HepG2 (cell line): Measurements from ENCODE around the gene GRB2. TPM values are rescaled to one million over a fixed set of nuclear protein-coding genes. Genes with fewer than 3 reads are reported as not detected.
A peak's percentile ranks its signal among the peaks of the same experiment; 100 is the strongest.

Source experiments
- FOSL2 ChIP-seq: sonication (generic); formaldehyde crosslinking; IDR thresholded peaks from 2 replicates; pipeline ENCODE4 v1.4.0; 2020; ENCODE audit warnings: missing genetic modification reagents
- HNF4A ChIP-seq: sonication (generic); formaldehyde crosslinking; IDR thresholded peaks from 2 replicates; pipeline ENCODE4 v1.4.0; 2020; ENCODE audit warnings: missing genetic modification reagents
- IRF2 ChIP-seq: IDR thresholded peaks from 2 replicates; pipeline ENCODE4 v1.6.1; 2018; ENCODE audit warnings: missing genetic modification reagents, missing compliant biosample characterization
- MEF2D ChIP-seq: sonication (generic); formaldehyde crosslinking; IDR thresholded peaks from 2 replicates; pipeline ENCODE4 v1.5.1; 2020; ENCODE audit warnings: mild to moderate bottlenecking, missing genetic modification reagents
- PAF1 ChIP-seq: IDR thresholded peaks from 2 replicates; pipeline ENCODE4 v1.6.1; 2016; ENCODE audit warnings: missing genetic modification reagents, missing compliant biosample characterization
- PATZ1 ChIP-seq: sonication (generic); formaldehyde crosslinking; IDR thresholded peaks from 2 replicates; pipeline ENCODE4 v1.4.0; 2020; ENCODE audit warnings: missing genetic modification reagents
- SIX4 ChIP-seq: sonication (generic); formaldehyde crosslinking; IDR thresholded peaks from 2 replicates; pipeline ENCODE4 v1.4.0; 2020; ENCODE audit warnings: missing genetic modification reagents
- SKI ChIP-seq: fragments of 450-650 bp; IDR thresholded peaks from one replicate; pipeline ENCODE4 v1.6.1; 2018; ENCODE audit warnings: mild to moderate bottlenecking; ENCODE audit not compliant: partially characterized antibody
- SOX6 ChIP-seq, 2 experiments: fragments of 450-650 bp in 1 of 2; sonication (generic) in 1 of 2; formaldehyde crosslinking in 1 of 2; IDR thresholded peaks; 2 replicates each; pipeline versions ENCODE4 v1.4.0 to v1.6.1; 2017 to 2020; ENCODE audit warnings: antibody characterized with exemption in 1 of 2, mild to moderate bottlenecking in 1 of 2, missing genetic modification reagents in 1 of 2
- SSRP1 ChIP-seq: IDR thresholded peaks from 2 replicates; pipeline ENCODE4 v1.6.1; 2016; ENCODE audit warnings: control low read depth
- STAG1 ChIP-seq: sonication (generic); formaldehyde crosslinking; IDR thresholded peaks from 2 replicates; pipeline ENCODE4 v1.4.0; 2020; ENCODE audit warnings: missing genetic modification reagents
- TBL1XR1 ChIP-seq: fragments of 150-350 bp; IDR thresholded peaks from 2 replicates; pipeline ENCODE4 v1.6.1; 2014; ENCODE audit warnings: borderline replicate concordance, low read length; ENCODE audit not compliant: partially characterized antibody
- THAP11 ChIP-seq: IDR thresholded peaks from 2 replicates; pipeline ENCODE4 v1.6.1; 2016; ENCODE audit warnings: missing biosample characterization, missing genetic modification reagents
- ZFP91 ChIP-seq: sonication (generic); formaldehyde crosslinking; IDR thresholded peaks from 2 replicates; pipeline ENCODE4 v1.9.0; 2022; ENCODE audit warnings: missing genetic modification reagents, mild to moderate bottlenecking, borderline replicate concordance
- ZFX ChIP-seq: sonication (generic); formaldehyde crosslinking; IDR thresholded peaks from 2 replicates; pipeline ENCODE4 v1.4.0; 2020; ENCODE audit warnings: mild to moderate bottlenecking, low read depth, missing genetic modification reagents, moderate library complexity
- ZKSCAN5 ChIP-seq: sonication (generic); formaldehyde crosslinking; IDR thresholded peaks from 2 replicates; pipeline ENCODE4 v1.5.1; 2020; ENCODE audit warnings: mild to moderate bottlenecking, missing genetic modification reagents
- ZMYM4 ChIP-seq: sonication (generic); formaldehyde crosslinking; IDR thresholded peaks from 2 replicates; pipeline ENCODE4 v1.8.1; 2023; ENCODE audit warnings: mild to moderate bottlenecking, missing genetic modification reagents
- ZNF350 ChIP-seq: sonication (generic); formaldehyde crosslinking; IDR thresholded peaks from 2 replicates; pipeline ENCODE4 v1.4.0; 2020; ENCODE audit warnings: mild to moderate bottlenecking, low read depth, missing genetic modification reagents, borderline replicate concordance
- ZNF703 ChIP-seq: sonication (generic); formaldehyde crosslinking; IDR thresholded peaks from 2 replicates; pipeline ENCODE4 v1.5.1; 2020; ENCODE audit warnings: missing genetic modification reagents, mild to moderate bottlenecking, moderate library complexity, borderline replicate concordance
- ZSCAN21 ChIP-seq: sonication (generic); formaldehyde crosslinking; IDR thresholded peaks from 2 replicates; pipeline ENCODE4 v1.8.0; 2022; ENCODE audit warnings: mild to moderate bottlenecking, missing genetic modification reagents, moderate library complexity, borderline replicate concordance
- ZSCAN31 ChIP-seq: sonication (generic); formaldehyde crosslinking; IDR thresholded peaks from 2 replicates; pipeline ENCODE4 v1.5.0; 2020; ENCODE audit warnings: low read depth, mild to moderate bottlenecking, missing genetic modification reagents
- polyA plus RNA-seq, 8 experiments: library from polyadenylated mRNA; depleted of rRNA in 3 of 8; stranded (reverse) in 7 of 8; unstranded in 1 of 8; fragments of >200 nt; fragmentation: Illumina TruSeq in 4 of 8; extraction: Trizol in 4 of 8; gene quantifications; 2 replicates each; pipeline versions ENCODE4 v1.2.1 to v1.2.3, GENCODE V29; 2011 to 2016; ENCODE audit warnings: low read depth in 4 of 8, missing spikeins in 1 of 8, mixed read lengths in 1 of 8; ENCODE audit not compliant: insufficient read depth in 1 of 8
- total RNA-seq, 5 experiments: library from RNA; depleted of rRNA; stranded (reverse); fragments of >200 nt; fragmentation: Illumina TruSeq; extraction: Trizol; gene quantifications; 2 replicates each; pipeline ENCODE4 v1.2.3, GENCODE V29; 2016; ENCODE audit warnings: low read depth in 1 of 5
- TF ChIP-seq, protein P1 (sequence below): sonication (generic); formaldehyde crosslinking; IDR thresholded peaks from 2 replicates; pipeline ENCODE4 v1.5.0; 2020; ENCODE audit warnings: missing genetic modification reagents
- TF ChIP-seq, protein P2 (sequence below): sonication (generic); formaldehyde crosslinking; IDR thresholded peaks from 2 replicates; pipeline ENCODE4 v1.8.1; 2022; ENCODE audit warnings: low read depth, mild to moderate bottlenecking, missing genetic modification reagents

The GRB2 gene
- total and polyA plus RNA-seq, 2 of the 13 experiments (the other 11 are each of a cell fraction or from before 2014, with no cell fraction given): 84.6 to 92.3 TPM

- peak; percentile 5; the same call in 1 of the 2 replicates for TF ChIP-seq STAG1 (CRISPR knock-in tag)
- TF ChIP-seq ZSCAN21 (CRISPR knock-in tag): no peak
- peak; percentile 63; the same call in 1 of the 2 replicates for TF ChIP-seq ZNF350 (CRISPR knock-in tag)
- TF ChIP-seq, protein P1, sequence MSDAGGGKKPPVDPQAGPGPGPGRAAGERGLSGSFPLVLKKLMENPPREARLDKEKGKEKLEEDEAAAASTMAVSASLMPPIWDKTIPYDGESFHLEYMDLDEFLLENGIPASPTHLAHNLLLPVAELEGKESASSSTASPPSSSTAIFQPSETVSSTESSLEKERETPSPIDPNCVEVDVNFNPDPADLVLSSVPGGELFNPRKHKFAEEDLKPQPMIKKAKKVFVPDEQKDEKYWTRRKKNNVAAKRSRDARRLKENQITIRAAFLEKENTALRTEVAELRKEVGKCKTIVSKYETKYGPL (CRISPR knock-in tag): peak; percentile 95
- TF ChIP-seq PATZ1 (CRISPR knock-in tag): peak; percentile 16; the same call in 1 of the 2 replicates
- peak; percentile 25; the same call in 1 of the 2 replicates for TF ChIP-seq ZFP91 (CRISPR knock-in tag)
- TF ChIP-seq ZNF703 (CRISPR knock-in tag): 0 out of 2 replicates have a peak, but pooled peaks have one; percentile 36
- peak; percentile 39; the same call in 1 of the 2 replicates for TF ChIP-seq IRF2 (CRISPR knock-in tag)
- TF ChIP-seq TBL1XR1: peak; percentile 26
- TF ChIP-seq SKI: peak; percentile 32
- no peak for TF ChIP-seq MEF2D (CRISPR knock-in tag)
- TF ChIP-seq SSRP1: 0 out of 2 replicates have a peak, but pooled peaks have one; percentile 47
- peak; percentile 63 for TF ChIP-seq HNF4A
- no peak for TF ChIP-seq ZKSCAN5 (CRISPR knock-in tag)
- 0 out of 2 replicates have a peak, but pooled peaks have one; percentile 20 for TF ChIP-seq ZMYM4 (CRISPR knock-in tag)
- 0 out of 2 replicates have a peak, but pooled peaks have one; percentile 33 for TF ChIP-seq PAF1 (CRISPR knock-in tag)
- TF ChIP-seq SOX6 (IDR thresholded peaks at IDR 0.05): no peak
- peak; percentile 23; the same call in 1 of the 2 replicates for TF ChIP-seq SOX6 (CRISPR knock-in tag; IDR thresholded peaks at IDR 0.05)
- TF ChIP-seq, protein P2, sequence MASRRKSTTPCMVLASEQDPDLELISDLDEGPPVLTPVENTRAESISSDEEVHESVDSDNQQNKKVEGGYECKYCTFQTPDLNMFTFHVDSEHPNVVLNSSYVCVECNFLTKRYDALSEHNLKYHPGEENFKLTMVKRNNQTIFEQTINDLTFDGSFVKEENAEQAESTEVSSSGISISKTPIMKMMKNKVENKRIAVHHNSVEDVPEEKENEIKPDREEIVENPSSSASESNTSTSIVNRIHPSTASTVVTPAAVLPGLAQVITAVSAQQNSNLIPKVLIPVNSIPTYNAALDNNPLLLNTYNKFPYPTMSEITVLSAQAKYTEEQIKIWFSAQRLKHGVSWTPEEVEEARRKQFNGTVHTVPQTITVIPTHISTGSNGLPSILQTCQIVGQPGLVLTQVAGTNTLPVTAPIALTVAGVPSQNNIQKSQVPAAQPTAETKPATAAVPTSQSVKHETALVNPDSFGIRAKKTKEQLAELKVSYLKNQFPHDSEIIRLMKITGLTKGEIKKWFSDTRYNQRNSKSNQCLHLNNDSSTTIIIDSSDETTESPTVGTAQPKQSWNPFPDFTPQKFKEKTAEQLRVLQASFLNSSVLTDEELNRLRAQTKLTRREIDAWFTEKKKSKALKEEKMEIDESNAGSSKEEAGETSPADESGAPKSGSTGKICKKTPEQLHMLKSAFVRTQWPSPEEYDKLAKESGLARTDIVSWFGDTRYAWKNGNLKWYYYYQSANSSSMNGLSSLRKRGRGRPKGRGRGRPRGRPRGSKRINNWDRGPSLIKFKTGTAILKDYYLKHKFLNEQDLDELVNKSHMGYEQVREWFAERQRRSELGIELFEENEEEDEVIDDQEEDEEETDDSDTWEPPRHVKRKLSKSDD (CRISPR knock-in tag): 0 out of 2 replicates have a peak, but pooled peaks have one; percentile 62
- peak; percentile 25; the same call in 1 of the 2 replicates for TF ChIP-seq ZSCAN31
- peak; percentile 18; the same call in 1 of the 2 replicates for TF ChIP-seq ZFX
- TF ChIP-seq SIX4: peak; percentile 42; the same call in 1 of the 2 replicates
- peak; percentile 54 for TF ChIP-seq FOSL2 (CRISPR knock-in tag)
- TF ChIP-seq THAP11 (CRISPR knock-in tag): peak; percentile 67
Observed at GRCh38 chr17:75313941-75314551, 91.4 kb downstream of the GRB2 start (continued).
